ENCODE measurements around the gene RERE.
"Not testable (repeated sequence)": the region's sequence is repeated elsewhere in the genome, so short reads cannot be mapped to it uniquely, and the experiment has no call there.

RERE gene

GRCh38 chr1:8631163-8631562 lies 186.3 kb downstream of the RERE start:
- no peaks in the 10 kb centered on the region for H3K9me3 ChIP-seq
- peaks cover 79% of the 10 kb centered on the region for H3K4me1 ChIP-seq
- no peak overlapping the region for H3K27ac ChIP-seq
- peaks cover 100% of the 10 kb centered on the region for H4K20me1 ChIP-seq
- TF ChIP-seq Cebpa-rat (IDR thresholded peaks at IDR 0.05), result no peak
- H3K36me3 ChIP-seq, result peaks cover 30% of the 10 kb centered on the region
- H3K4me2 ChIP-seq, result no peak overlapping the region
- no peak overlapping the region for H3K4me3 ChIP-seq
- no peaks in the 10 kb centered on the region for H3K27me3 ChIP-seq
- H3K9ac ChIP-seq, result no peak overlapping the region

GRCh38 chr1:8629241-8630091 lies 188.0 kb downstream of the RERE start:
- Histone ChIP-seq H3K4me3 (no peak overlapping the region), H3K4me1 (peaks cover 84% of the 10 kb centered on the region), H3K27ac (no peak overlapping the region), H3K4me2 (peak overlapping the region; percentile 17; the same call in 1 of the 2 replicates), H4K20me1 (peaks cover 100% of the 10 kb centered on the region), H3K36me3 (peaks cover 31% of the 10 kb centered on the region), H3K9ac (no peak overlapping the region), H3K9me3 (no peaks in the 10 kb centered on the region), H3K27me3 (no peaks in the 10 kb centered on the region)
- no peak for TF ChIP-seq Cebpa-rat (IDR thresholded peaks at IDR 0.05)

- H3K9ac ChIP-seq, result no peak overlapping the region
- peaks cover 75% of the 10 kb centered on the region for H3K4me1 ChIP-seq
- no peak for TF ChIP-seq Cebpa-rat (IDR thresholded peaks at IDR 0.05)
- H3K4me2 ChIP-seq, result no peak overlapping the region
- no peaks in the 10 kb centered on the region for H3K27me3 ChIP-seq
- H3K4me3 ChIP-seq, result no peak overlapping the region
- no peaks in the 10 kb centered on the region for H3K9me3 ChIP-seq
- H3K27ac ChIP-seq, result no peak overlapping the region
- peaks cover 30% of the 10 kb centered on the region for H3K36me3 ChIP-seq
- peaks cover 100% of the 10 kb centered on the region for H4K20me1 ChIP-seq
These were observed 188.8 kb downstream of the RERE start for GRCh38 chr1:8628606-8629005.

- TF ChIP-seq Cebpa-rat (IDR thresholded peaks at IDR 0.05), result no peak
- no peak overlapping the region for H3K4me3 ChIP-seq
- H3K9ac ChIP-seq, result no peak overlapping the region
- peak overlapping the region; percentile 55 for H3K4me2 ChIP-seq
- H3K4me1 ChIP-seq, result peaks cover 67% of the 10 kb centered on the region
- H3K9me3 ChIP-seq, result no peaks in the 10 kb centered on the region
- peaks cover 100% of the 10 kb centered on the region for H4K20me1 ChIP-seq
- H3K36me3 ChIP-seq, result peaks cover 31% of the 10 kb centered on the region; the same call in 1 of the 2 replicates
- H3K27me3 ChIP-seq, result no peaks in the 10 kb centered on the region
- H3K27ac ChIP-seq, result no peak overlapping the region
These were observed 189.7 kb downstream of the RERE start for GRCh38 chr1:8627728-8628127.

GRCh38 chr1:8625981-8626898 lies 191.2 kb downstream of the RERE start:
- Histone ChIP-seq H4K20me1 (peaks cover 100% of the 10 kb centered on the region), H3K27me3 (no peaks in the 10 kb centered on the region), H3K9me3 (no peaks in the 10 kb centered on the region), H3K36me3 (peaks cover 33% of the 10 kb centered on the region), H3K9ac (no peak overlapping the region), H3K27ac (no peak overlapping the region), H3K4me3 (no peak overlapping the region), H3K4me1 (peaks cover 55% of the 10 kb centered on the region), H3K4me2 (peak overlapping the region; percentile 55)
- TF ChIP-seq Cebpa-rat (IDR thresholded peaks at IDR 0.05), result no peak

- Histone ChIP-seq H3K4me2 (no peak overlapping the region), H3K36me3 (peaks cover 38% of the 10 kb centered on the region), H3K9me3 (no peaks in the 10 kb centered on the region), H3K27me3 (no peaks in the 10 kb centered on the region), H3K4me3 (no peak overlapping the region), H3K27ac (no peak overlapping the region), H3K4me1 (peaks cover 47% of the 10 kb centered on the region), H4K20me1 (peaks cover 100% of the 10 kb centered on the region), H3K9ac (no peak overlapping the region)
- no peak for TF ChIP-seq Cebpa-rat (IDR thresholded peaks at IDR 0.05)
These were observed 191.9 kb downstream of the RERE start for GRCh38 chr1:8625491-8625890.

GRCh38 chr1:8623651-8624192 lies 193.7 kb downstream of the RERE start:
- Histone ChIP-seq H3K4me1 (peaks cover 29% of the 10 kb centered on the region), H4K20me1 (peaks cover 100% of the 10 kb centered on the region), H3K36me3 (peaks cover 47% of the 10 kb centered on the region)
- not testable (repeated sequence) for H3K27me3 ChIP-seq, H3K27ac ChIP-seq, H3K4me2 ChIP-seq, H3K9me3 ChIP-seq, H3K4me3 ChIP-seq, H3K9ac ChIP-seq

- not testable (repeated sequence) for H3K9ac ChIP-seq, H3K27ac ChIP-seq, H3K9me3 ChIP-seq, H3K4me3 ChIP-seq, H3K4me2 ChIP-seq, H3K27me3 ChIP-seq
- peaks cover 13% of the 10 kb centered on the region for H3K4me1 ChIP-seq
- peaks cover 54% of the 10 kb centered on the region for H3K36me3 ChIP-seq
- peaks cover 100% of the 10 kb centered on the region for H4K20me1 ChIP-seq
These were observed 195.6 kb downstream of the RERE start for GRCh38 chr1:8621785-8622348.

GRCh38 chr1:8621034-8621582 lies 196.3 kb downstream of the RERE start:
- H3K9ac ChIP-seq, H3K4me2 ChIP-seq, H3K27me3 ChIP-seq, H3K9me3 ChIP-seq, H3K4me3 ChIP-seq, H3K27ac ChIP-seq, H3K4me1 ChIP-seq: not testable (repeated sequence)
- peaks cover 54% of the 10 kb centered on the region for H3K36me3 ChIP-seq
- H4K20me1 ChIP-seq, result peaks cover 100% of the 10 kb centered on the region

GRCh38 chr1:8619917-8620502 lies 197.4 kb downstream of the RERE start:
- H3K27ac ChIP-seq, H3K9ac ChIP-seq, H3K4me2 ChIP-seq, H3K9me3 ChIP-seq, H3K4me3 ChIP-seq, H3K4me1 ChIP-seq, H3K27me3 ChIP-seq: not testable (repeated sequence)
- Histone ChIP-seq H3K36me3 (peaks cover 44% of the 10 kb centered on the region), H4K20me1 (peaks cover 100% of the 10 kb centered on the region)

- H3K27me3 ChIP-seq, H3K4me3 ChIP-seq, H3K27ac ChIP-seq, H3K4me2 ChIP-seq, H3K9ac ChIP-seq, H3K9me3 ChIP-seq, H3K4me1 ChIP-seq: not testable (repeated sequence)
- Histone ChIP-seq H4K20me1 (peaks cover 100% of the 10 kb centered on the region), H3K36me3 (peaks cover 45% of the 10 kb centered on the region)
These were observed 198.0 kb downstream of the RERE start for GRCh38 chr1:8619419-8619818.

- not testable (repeated sequence) for H3K4me1 ChIP-seq, H3K27me3 ChIP-seq, H3K9me3 ChIP-seq, H3K27ac ChIP-seq, H3K4me2 ChIP-seq, H3K9ac ChIP-seq, H3K4me3 ChIP-seq
- H3K36me3 ChIP-seq, result peaks cover 56% of the 10 kb centered on the region
- H4K20me1 ChIP-seq, result peaks cover 92% of the 10 kb centered on the region
These were observed 200.6 kb downstream of the RERE start for GRCh38 chr1:8616791-8617190.
